Ishikawa (cell line): ENCODE data around the gene PPP1R3F.

Experiments
- CREB1 ChIP-seq: IDR thresholded peaks from 2 replicates; pipeline ENCODE4 v1.6.1; 2012; ENCODE audit warnings: low read depth
- EP300 ChIP-seq: IDR thresholded peaks from 2 replicates; pipeline ENCODE4 v1.6.1; 2012; ENCODE audit warnings: borderline replicate concordance
- FOXM1 ChIP-seq: IDR thresholded peaks from 2 replicates; pipeline ENCODE4 v1.6.1; 2012; ENCODE audit warnings: low read depth, borderline replicate concordance
- NFIC ChIP-seq: IDR thresholded peaks from 2 replicates; pipeline ENCODE4 v1.6.1; 2012
- RAD21 ChIP-seq: IDR thresholded peaks from 2 replicates; pipeline ENCODE4 v1.6.1; 2012; ENCODE audit warnings: low read depth
- TAF1 ChIP-seq: IDR thresholded peaks from 2 replicates; pipeline ENCODE4 v1.6.1; 2012; ENCODE audit warnings: low read depth, mild to moderate bottlenecking
- TEAD4 ChIP-seq: IDR thresholded peaks from 2 replicates; pipeline ENCODE4 v1.6.1; 2012
- ZBTB7A ChIP-seq: IDR thresholded peaks from 2 replicates; pipeline ENCODE4 v1.6.1; 2012; ENCODE audit warnings: low read depth
- TF ChIP-seq, protein P1 (sequence below): IDR thresholded peaks from 2 replicates; pipeline ENCODE4 v1.6.1; 2012

DNA sequence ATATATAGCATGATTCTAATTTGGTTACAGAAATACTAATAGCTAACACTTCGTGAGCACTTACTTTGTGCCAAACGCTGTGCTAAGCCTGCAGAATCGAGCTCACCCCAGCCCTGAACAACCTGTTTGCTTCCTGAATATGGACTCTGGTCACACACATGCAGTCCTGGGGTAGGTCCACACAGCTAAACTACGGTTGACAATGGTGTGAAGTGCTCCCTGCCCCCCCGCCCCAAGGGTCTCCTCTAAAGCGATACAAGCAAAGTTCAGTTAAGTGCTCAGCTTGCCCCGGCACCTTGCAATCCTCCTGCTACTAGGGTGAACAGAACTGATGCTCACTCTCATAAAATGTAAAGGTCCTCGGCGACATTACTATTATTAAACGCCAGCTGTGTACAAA is 6.0 kb upstream of the PPP1R3F start:
- TF ChIP-seq TAF1 (no peak), ZBTB7A (no peak), RAD21 (no peak), FOXM1 (no peak), NFIC (no peak), TEAD4 (no peak), CREB1 (no peak), EP300 (no peak)
- TF ChIP-seq, protein P1, sequence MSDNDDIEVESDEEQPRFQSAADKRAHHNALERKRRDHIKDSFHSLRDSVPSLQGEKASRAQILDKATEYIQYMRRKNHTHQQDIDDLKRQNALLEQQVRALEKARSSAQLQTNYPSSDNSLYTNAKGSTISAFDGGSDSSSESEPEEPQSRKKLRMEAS = no peak
